HEK293T (cell line): ENCODE data around the gene CDKN2AIP.
A peak's percentile ranks its signal among the peaks of the same experiment; 100 is the strongest.

ENCODE experiments used
- CTCF ChIA-PET: fragments of 350-600 bp; formaldehyde crosslinking; extraction: SDS; loops from one replicate; lab custom pipeline; 2021; ENCODE audit warnings: antibody characterized with exemption, inconsistent platforms; lab: Yijun Ruan, JAX
- POLR2A ChIA-PET: fragments of 350-600 bp; formaldehyde crosslinking; extraction: SDS; loops from one replicate; lab custom pipeline; 2020; ENCODE audit warnings: antibody characterized with exemption, inconsistent platforms; lab: Yijun Ruan, JAX
- DNase-seq: peaks from one replicate; pipeline ENCODE4 v3.0.0; 2012; ENCODE audit warnings: mixed read lengths; ENCODE audit errors: extremely low spot score
- ARNT ChIP-seq: fragments of 450-650 bp; IDR thresholded peaks from 2 replicates; pipeline ENCODE4 v1.6.1; 2017; ENCODE audit warnings: mild to moderate bottlenecking
- BHLHE40 ChIP-seq: fragments of 450-650 bp; IDR thresholded peaks from 2 replicates; pipeline ENCODE4 v1.6.1; 2016; ENCODE audit warnings: mild to moderate bottlenecking, moderate library complexity, borderline replicate concordance
- CTBP1 ChIP-seq: fragments of 450-650 bp; IDR thresholded peaks from 2 replicates; pipeline ENCODE4 v1.6.1; 2016; ENCODE audit warnings: borderline replicate concordance
- ELF4 ChIP-seq: fragments of 450-650 bp; IDR thresholded peaks from 2 replicates; pipeline ENCODE4 v1.6.1; 2017; ENCODE audit warnings: antibody characterized with exemption
- FOXA1 ChIP-seq: fragments of 450-650 bp; IDR thresholded peaks from 2 replicates; pipeline ENCODE4 v1.6.1; 2016; ENCODE audit warnings: mild to moderate bottlenecking
- FOXK2 ChIP-seq: fragments of 450-650 bp; IDR thresholded peaks from 2 replicates; pipeline ENCODE4 v1.6.1; 2016; ENCODE audit warnings: mild to moderate bottlenecking
- FOXM1 ChIP-seq: fragments of 450-650 bp; IDR thresholded peaks from 2 replicates; pipeline ENCODE4 v1.6.1; 2017; ENCODE audit warnings: mild to moderate bottlenecking, borderline replicate concordance
- HDGF ChIP-seq: fragments of 450-650 bp; IDR thresholded peaks from 2 replicates; pipeline ENCODE4 v1.6.1; 2017; ENCODE audit warnings: antibody characterized with exemption, borderline replicate concordance
- L3MBTL2 ChIP-seq: fragments of 450-650 bp; conservative IDR thresholded peaks from 2 replicates; pipeline ENCODE4 v1.6.1; 2016; ENCODE audit warnings: mild to moderate bottlenecking
- LEF1 ChIP-seq: fragments of 450-650 bp; IDR thresholded peaks from 2 replicates; pipeline ENCODE4 v1.6.1; 2017; ENCODE audit warnings: mild to moderate bottlenecking, borderline replicate concordance
- NFRKB ChIP-seq: fragments of 450-650 bp; IDR thresholded peaks from 2 replicates; pipeline ENCODE4 v1.6.1; 2016; ENCODE audit warnings: mild to moderate bottlenecking, moderate library complexity
- SP1 ChIP-seq: fragments of 450-650 bp; IDR thresholded peaks from 2 replicates; pipeline ENCODE4 v1.6.1; 2017
- SUZ12 ChIP-seq: fragments of 450-650 bp; IDR thresholded peaks from 2 replicates; pipeline ENCODE4 v1.6.1; 2016; ENCODE audit warnings: mild to moderate bottlenecking
- TARDBP ChIP-seq: fragments of 450-650 bp; IDR thresholded peaks from 2 replicates; pipeline ENCODE4 v1.6.1; 2016
- ZNF384 ChIP-seq: fragments of 450-650 bp; IDR thresholded peaks from 2 replicates; pipeline ENCODE4 v1.6.1; 2016
- TF ChIP-seq, protein P1 (sequence below): fragments of 450-650 bp; IDR thresholded peaks from 2 replicates; pipeline ENCODE4 v1.6.1; 2016

The CDKN2AIP gene

DNA sequence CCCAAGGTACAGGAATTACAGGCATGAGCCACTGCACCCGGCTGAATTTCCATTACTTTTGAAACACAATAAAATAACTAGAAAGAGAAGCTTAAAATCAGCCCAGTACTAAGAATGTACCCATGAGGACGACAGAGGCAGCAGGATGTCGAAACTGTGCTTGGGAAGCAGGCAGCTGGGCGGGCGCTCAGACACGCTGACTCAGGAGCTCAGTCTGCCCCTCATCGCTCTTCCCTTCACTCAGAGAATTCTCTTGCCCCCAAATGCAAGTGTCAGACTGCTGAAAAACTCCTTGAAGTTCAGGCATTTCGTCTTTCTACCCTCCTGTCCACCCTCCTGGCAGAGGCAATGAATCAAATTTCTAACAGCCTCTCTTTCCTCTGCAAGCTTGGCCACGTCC is 41.0 kb upstream of the CDKN2AIP start:
- DNase-seq = no peak
- POLR2A ChIA-PET = interaction anchor here (1.3 kb wide), 1 partner anchor 41 kb away, joined by 4 read pairs; the partner anchor contains the start of gene CDKN2AIP
- TF ChIP-seq ELF4 (no peak), SP1 (no peak), TARDBP (no peak)
- CTCF ChIA-PET = interaction anchor here (1.0 to 1.4 kb wide), 3 partner anchors 8 to 142 kb away, joined by 3 to 5 read pairs (median 3); no protein-coding TSS in a partner anchor

DNA sequence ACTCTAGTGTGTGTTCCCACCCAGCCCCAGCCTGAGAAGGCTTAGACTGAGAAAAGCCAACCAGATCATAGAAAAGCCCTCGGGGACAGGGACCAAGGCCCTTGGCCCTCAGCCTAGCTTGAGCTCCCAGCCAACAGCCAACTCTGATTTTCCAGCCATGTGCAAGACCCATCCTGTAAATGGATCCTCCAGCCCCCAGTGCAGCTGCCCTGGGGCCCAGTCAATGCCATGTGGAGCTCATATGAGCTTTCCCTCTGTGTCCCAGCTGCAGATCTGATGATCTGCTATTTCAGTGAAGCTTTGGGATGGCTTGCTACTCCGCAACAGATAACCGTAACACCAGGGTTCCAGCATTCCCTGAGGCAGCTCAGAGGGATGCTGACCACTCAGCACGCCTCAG is 40.5 kb upstream of the CDKN2AIP start:
- no peak for DNase-seq
- CTCF ChIA-PET = interaction anchor here (1.2 to 1.4 kb wide), 2 partner anchors 9 to 142 kb away, joined by 3 to 5 read pairs; no protein-coding TSS in a partner anchor
- POLR2A ChIA-PET = interaction anchor here (0.7 kb wide), 1 partner anchor 19 kb away, joined by 3 read pairs; no protein-coding TSS in a partner anchor
- TF ChIP-seq SP1 (no peak), TARDBP (no peak), FOXK2 (no peak), BHLHE40 (no peak), FOXA1 (no peak), LEF1 (no peak), HDGF (no peak), CTBP1 (no peak), NFRKB (no peak), SUZ12 (no peak), ARNT (no peak), FOXM1 (no peak), L3MBTL2 (no peak), ZNF384 (no peak), ELF4 (no peak)
- TF ChIP-seq, protein P1, sequence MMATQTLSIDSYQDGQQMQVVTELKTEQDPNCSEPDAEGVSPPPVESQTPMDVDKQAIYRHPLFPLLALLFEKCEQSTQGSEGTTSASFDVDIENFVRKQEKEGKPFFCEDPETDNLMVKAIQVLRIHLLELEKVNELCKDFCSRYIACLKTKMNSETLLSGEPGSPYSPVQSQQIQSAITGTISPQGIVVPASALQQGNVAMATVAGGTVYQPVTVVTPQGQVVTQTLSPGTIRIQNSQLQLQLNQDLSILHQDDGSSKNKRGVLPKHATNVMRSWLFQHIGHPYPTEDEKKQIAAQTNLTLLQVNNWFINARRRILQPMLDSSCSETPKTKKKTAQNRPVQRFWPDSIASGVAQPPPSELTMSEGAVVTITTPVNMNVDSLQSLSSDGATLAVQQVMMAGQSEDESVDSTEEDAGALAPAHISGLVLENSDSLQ = no peak

- POLR2A ChIA-PET = no interaction called here
- no peak for DNase-seq
- TF ChIP-seq CTBP1 (no peak), ARNT (no peak), TARDBP (no peak)
- CTCF ChIA-PET = interaction anchor here (0.6 kb wide), 1 partner anchor 13 kb away, joined by 3 read pairs; no protein-coding TSS in a partner anchor
Observed at GRCh38 chr4:183405303-183405702, 39.1 kb upstream of the CDKN2AIP start.

- TF ChIP-seq SUZ12 (no peak), NFRKB (no peak), LEF1 (no peak), BHLHE40 (no peak), FOXM1 (no peak), TARDBP (no peak), L3MBTL2 (no peak), SP1 (no peak), HDGF (no peak)
- TF ChIP-seq, protein P1 = no peak
- POLR2A ChIA-PET = interaction anchor here (1.1 to 1.3 kb wide), 2 partner anchors 9 to 37 kb away, joined by 6 to 7 read pairs; no protein-coding TSS in a partner anchor
- DNase-seq = peak; percentile 71
- CTCF ChIA-PET = interaction anchor here (0.6 to 1.3 kb wide), 16 partner anchors 9 to 469 kb away, joined by 3 to 8 read pairs (median 3); no protein-coding TSS in a partner anchor
Observed at GRCh38 chr4:183407128-183407585, 37.3 kb upstream of the CDKN2AIP start.

- no peak for TF ChIP-seq ELF4
- no peak for TF ChIP-seq TARDBP
- no peak for TF ChIP-seq ARNT
- TF ChIP-seq FOXM1 = no peak
- CTCF ChIA-PET = interaction anchor here (0.6 to 1.3 kb wide), 16 partner anchors 9 to 469 kb away, joined by 3 to 8 read pairs (median 4); no protein-coding TSS in a partner anchor
- no peak for DNase-seq
- POLR2A ChIA-PET = interaction anchor here (1.1 to 1.3 kb wide), 2 partner anchors 9 to 36 kb away, joined by 6 to 7 read pairs; no protein-coding TSS in a partner anchor
Observed at GRCh38 chr4:183407635-183408464, 36.6 kb upstream of the CDKN2AIP start.

GRCh38 chr4:183408796-183409195 is 35.6 kb upstream of the CDKN2AIP start:
- DNase-seq = no peak
- POLR2A ChIA-PET = interaction anchor here (2.4 kb wide), 1 partner anchor 10 kb away, joined by 11 read pairs; no protein-coding TSS in a partner anchor
- CTCF ChIA-PET = interaction anchor here (0.6 kb wide), 1 partner anchor 71 kb away, joined by 4 read pairs; no protein-coding TSS in a partner anchor
- TF ChIP-seq FOXM1 = no peak
- TF ChIP-seq ZNF384 = no peak
- TF ChIP-seq, protein P1 = no peak
- no peak for TF ChIP-seq TARDBP
- TF ChIP-seq ARNT = no peak
- TF ChIP-seq HDGF = no peak
- TF ChIP-seq CTBP1 = no peak
- no peak for TF ChIP-seq ELF4
- no peak for TF ChIP-seq BHLHE40
- no peak for TF ChIP-seq LEF1
- no peak for TF ChIP-seq SP1
- no peak for TF ChIP-seq SUZ12
- TF ChIP-seq NFRKB = no peak
